Loucy (cell line): ENCODE results near the gene SRGAP1.

Experiments used
- H2AFZ ChIP-seq: fragments of 200-600 bp; sonication (generic); 2 replicates; pipeline ENCODE4 v1.6.0; 2016; ENCODE audit warnings: antibody characterized with exemption, mild to moderate bottlenecking, low read length, moderate library complexity
- H3F3A ChIP-seq: fragments of 200-600 bp; 2 replicates; pipeline ENCODE4 v1.6.0; 2016; ENCODE audit warnings: antibody characterized with exemption, low read depth, mild to moderate bottlenecking
- H3K27me3 ChIP-seq: fragments of 200-600 bp; sonication (generic); 2 replicates; pipeline ENCODE4 v1.6.1; 2014; ENCODE audit warnings: low read length, mild to moderate bottlenecking; ENCODE audit not compliant: insufficient read depth, poor library complexity, severe bottlenecking
- H3K36me3 ChIP-seq: fragments of 200-600 bp; sonication (generic); 2 replicates; pipeline ENCODE4 v1.6.1; 2016; ENCODE audit warnings: low read length; ENCODE audit not compliant: insufficient read depth
- H3K4me1 ChIP-seq: fragments of 200-600 bp; sonication (generic); 2 replicates; pipeline ENCODE4 v1.5.1; 2014; ENCODE audit warnings: low read length, mild to moderate bottlenecking; ENCODE audit not compliant: insufficient read depth, poor library complexity, severe bottlenecking
- H3K4me2 ChIP-seq: fragments of 200-600 bp; sonication (generic); 2 replicates; pipeline ENCODE4 v1.6.0; 2014; ENCODE audit warnings: antibody characterized with exemption, low read length, low read depth, mild to moderate bottlenecking; ENCODE audit not compliant: poor library complexity, severe bottlenecking
- H3K4me3 ChIP-seq: fragments of 200-600 bp; sonication (generic); 2 replicates; pipeline ENCODE4 v1.5.1; 2014; ENCODE audit warnings: low read length, mild to moderate bottlenecking, mixed read lengths; ENCODE audit not compliant: poor library complexity, severe bottlenecking
- H3K79me2 ChIP-seq: fragments of 200-600 bp; sonication (generic); 2 replicates; pipeline ENCODE4 v1.6.1; 2014; ENCODE audit warnings: low read length; ENCODE audit not compliant: insufficient read depth
- H3K9ac ChIP-seq: fragments of 200-600 bp; sonication (generic); 2 replicates; pipeline ENCODE4 v1.6.0; 2014; ENCODE audit warnings: mild to moderate bottlenecking, low read depth, low read length, moderate library complexity; ENCODE audit not compliant: poor library complexity, severe bottlenecking
- H3K9me2 ChIP-seq: fragments of 200-600 bp; sonication (generic); replicated peaks from 2 replicates; pipeline ENCODE4 v1.6.1; 2016; ENCODE audit warnings: low read depth, low read length, mixed read lengths
- H3K9me3 ChIP-seq: fragments of 200-600 bp; sonication (generic); 2 replicates; pipeline ENCODE4 v1.6.1; 2014; ENCODE audit warnings: mild to moderate bottlenecking, antibody characterized with exemption, low read length, low read depth; ENCODE audit not compliant: insufficient read depth
- H4K20me1 ChIP-seq: fragments of 200-600 bp; sonication (generic); 2 replicates; pipeline ENCODE4 v1.6.0; 2014; ENCODE audit warnings: antibody characterized with exemption, low read length, mild to moderate bottlenecking; ENCODE audit not compliant: insufficient read depth, poor library complexity, severe bottlenecking
- CTCF ChIP-seq: fragments of 200-600 bp; sonication (generic); conservative IDR thresholded peaks from 2 replicates; pipeline ENCODE4 v1.5.1; 2014; ENCODE audit warnings: mild to moderate bottlenecking, antibody characterized with exemption, low read length
- EZH2phosphoT487 ChIP-seq: fragments of 200-600 bp; IDR thresholded peaks from 2 replicates; pipeline ENCODE4 v1.6.1; 2018; ENCODE audit warnings: antibody characterized with exemption, mild to moderate bottlenecking, moderate library complexity, borderline replicate concordance

The SRGAP1 gene

DNA sequence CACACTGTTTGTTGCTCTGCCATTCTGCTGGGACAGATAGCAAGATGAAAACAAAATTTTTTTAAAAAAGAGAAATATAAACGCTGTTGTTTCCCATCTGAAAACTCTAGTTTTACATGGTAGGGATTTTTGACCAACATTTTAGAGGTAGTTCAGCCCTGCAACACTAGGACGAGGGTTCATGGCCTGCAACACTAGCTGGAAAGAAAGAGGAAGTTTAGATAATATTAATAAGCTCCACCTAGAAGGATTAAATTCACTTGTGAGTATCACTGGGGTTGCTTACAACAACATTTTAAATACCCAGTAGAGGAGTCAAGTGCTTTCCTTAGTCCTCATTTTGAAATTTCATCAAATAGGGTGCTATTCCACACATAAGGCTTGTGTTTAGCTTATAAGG lies 68.2 kb downstream of the SRGAP1 start:
- no peaks in the 10 kb centered on the region for H4K20me1 ChIP-seq
- no peaks in the 10 kb centered on the region for H3K4me1 ChIP-seq
- H3K9ac ChIP-seq = no peak overlapping the region
- no peaks in the 10 kb centered on the region for H3K36me3 ChIP-seq
- TF ChIP-seq EZH2phosphoT487 = no peak
- no peak for TF ChIP-seq CTCF
- no peak overlapping the region for H2AFZ ChIP-seq
- no peaks in the 10 kb centered on the region for H3K9me2 ChIP-seq
- H3K9me3 ChIP-seq = no peaks in the 10 kb centered on the region
- no peaks in the 10 kb centered on the region for H3F3A ChIP-seq
- no peak overlapping the region for H3K4me3 ChIP-seq
- no peaks in the 10 kb centered on the region for H3K27me3 ChIP-seq
- H3K4me2 ChIP-seq = no peak overlapping the region
- no peaks in the 10 kb centered on the region for H3K79me2 ChIP-seq

- Histone ChIP-seq H3K27me3 (no peaks in the 10 kb centered on the region), H3K4me2 (no peak overlapping the region), H3K9me3 (no peaks in the 10 kb centered on the region), H3K79me2 (no peaks in the 10 kb centered on the region), H3K4me1 (no peaks in the 10 kb centered on the region), H3K9me2 (no peaks in the 10 kb centered on the region), H3K9ac (no peak overlapping the region), H3K4me3 (no peak overlapping the region), H3F3A (no peaks in the 10 kb centered on the region), H2AFZ (no peak overlapping the region), H4K20me1 (no peaks in the 10 kb centered on the region), H3K36me3 (no peaks in the 10 kb centered on the region)
- TF ChIP-seq EZH2phosphoT487 (no peak), CTCF (no peak)
Measured at GRCh38 chr12:63913929-63914328, 69.4 kb downstream of the SRGAP1 start.

- no peak for TF ChIP-seq EZH2phosphoT487
- TF ChIP-seq CTCF = no peak
- no peaks in the 10 kb centered on the region for H3F3A ChIP-seq
- no peaks in the 10 kb centered on the region for H4K20me1 ChIP-seq
- no peak overlapping the region for H3K9ac ChIP-seq
- H2AFZ ChIP-seq = 0 out of 2 replicates have a peak overlapping the region, but pooled peaks have one; percentile 1
- no peak overlapping the region for H3K4me2 ChIP-seq
- H3K9me2 ChIP-seq = no peaks in the 10 kb centered on the region
- no peaks in the 10 kb centered on the region for H3K9me3 ChIP-seq
- no peaks in the 10 kb centered on the region for H3K4me1 ChIP-seq
- no peaks in the 10 kb centered on the region for H3K79me2 ChIP-seq
- H3K4me3 ChIP-seq = no peak overlapping the region
- H3K36me3 ChIP-seq = no peaks in the 10 kb centered on the region
- H3K27me3 ChIP-seq = no peaks in the 10 kb centered on the region
Measured at GRCh38 chr12:63915105-63915800, 70.8 kb downstream of the SRGAP1 start.
